ENCODE data around the gene REC8. TPM values are rescaled to one million over a fixed set of nuclear protein-coding genes. Genes with fewer than 3 reads are reported as not detected.

The REC8 gene
- total RNA-seq, 1 experiment from 2014 or later, result 58.0 TPM

GRCh38 chr14:24206260-24207103 is 34.6 kb downstream of the REC8 start:
- H3K14ac ChIP-seq (ENCODE audit: insufficient read depth, low read length), result no peak overlapping the region
- Mint-ChIP-seq H3K4me3 (no peak overlapping the region), H3K4me1 (peaks cover 22 to 28% of the 10 kb centered on the region in 2 experiments), H3K9me3 (peaks cover 3 to 11% of the 10 kb centered on the region in 2 experiments), H3K27me3 (ENCODE audit: low read depth) (no peaks in the 10 kb centered on the region), H3K27ac (peak overlapping the region in 2 of 3 experiments; percentile 75 to 90; a peak in 3 of 7 replicates), H3K36me3 (ENCODE audit: insufficient read depth in 1 of 3, low read depth in 3 of 3) (peaks cover 51 to 84% (median 76%) of the 10 kb centered on the region in 3 experiments)
- no peak overlapping the region for H3K9ac ChIP-seq (ENCODE audit: extremely low read depth, insufficient read length, low read length)
- no peak overlapping the region for H2AK5ac ChIP-seq (ENCODE audit: insufficient read length, low read length)
- DNase-seq, result no peak
- H2AFZ ChIP-seq (ENCODE audit: low read length), result no peak overlapping the region
- no peak overlapping the region for H3K18ac ChIP-seq (ENCODE audit: insufficient read length, low read depth, low read length)
- no peak overlapping the region for H2BK15ac ChIP-seq (ENCODE audit: low read depth, low read length)
- no peak for TF ChIP-seq CTCF (conservative IDR thresholded peaks at IDR 0.05)
- no peak overlapping the region for H4K91ac ChIP-seq (ENCODE audit: insufficient read length, low read depth, low read length)
- no peak overlapping the region for H3T11ph ChIP-seq (ENCODE audit: low read length)
- peaks cover 5% of the 10 kb centered on the region; the same call in 1 of the 2 replicates for H3K4me1 ChIP-seq (ENCODE audit: insufficient read depth, low read length)
- no peak overlapping the region for H3K27ac ChIP-seq (ENCODE audit: insufficient read length, low read depth, low read length)
- H3K79me1 ChIP-seq (ENCODE audit: insufficient read depth, low read depth, low read length, poor library complexity, severe bottlenecking), result no peaks in the 10 kb centered on the region
- H2BK12ac ChIP-seq (ENCODE audit: insufficient read length, low read depth, low read length), result no peak overlapping the region
- WGBS (ENCODE audit: extremely low coverage, insufficient read length, low lambda C conversion rate), result no CpG with 5 or more reads among the region's 11 CpGs
- no peak overlapping the region for H3K56ac ChIP-seq (ENCODE audit: insufficient read length, low read depth, low read length)
- H2BK5ac ChIP-seq (ENCODE audit: insufficient read length, low read length), result no peak overlapping the region
- H2BK20ac ChIP-seq (ENCODE audit: low read depth, low read length, poor library complexity, severe bottlenecking), result no peak overlapping the region
- no peaks in the 10 kb centered on the region for H3K23me2 ChIP-seq (ENCODE audit: insufficient read length, low read depth, low read length, poor library complexity, severe bottlenecking)
- no peaks in the 10 kb centered on the region for H4K20me1 ChIP-seq (ENCODE audit: control insufficient read depth, insufficient read depth, insufficient read length)
- peaks cover 3% of the 10 kb centered on the region for H3K9me3 ChIP-seq (ENCODE audit: control insufficient read depth, low read depth, low read length)
- no peaks in the 10 kb centered on the region for H3K27me3 ChIP-seq (ENCODE audit: insufficient read depth, low read length)
- no peak overlapping the region for H2BK120ac ChIP-seq (ENCODE audit: low read depth, low read length, poor library complexity, severe bottlenecking)
- H4K8ac ChIP-seq (replicated peaks; ENCODE audit: insufficient read length, low read depth, low read length), result no peak overlapping the region
- H4K5ac ChIP-seq (ENCODE audit: insufficient read length, low read depth, low read length), result no peak overlapping the region
- no peaks in the 10 kb centered on the region for H3K79me2 ChIP-seq (ENCODE audit: insufficient read depth, low read length)
- H3K4me2 ChIP-seq (ENCODE audit: insufficient read depth, insufficient read length, low read length), result no peak overlapping the region
- H3K23ac ChIP-seq (ENCODE audit: insufficient read length, low read depth, low read length), result no peak overlapping the region
- H3K4ac ChIP-seq (ENCODE audit: low read depth, low read length), result no peak overlapping the region
